HG03521 (cell line): ENCODE results near the gene PRDM16.

Experiments
- ATAC-seq: cut with Tn5 transposase; IDR thresholded peaks from one replicate; pipeline ENCODE4 v1.9.1; 2021; ENCODE audit warnings: mild to moderate bottlenecking, moderate library complexity; ENCODE audit not compliant: unreplicated experiment

Gene PRDM16

DNA sequence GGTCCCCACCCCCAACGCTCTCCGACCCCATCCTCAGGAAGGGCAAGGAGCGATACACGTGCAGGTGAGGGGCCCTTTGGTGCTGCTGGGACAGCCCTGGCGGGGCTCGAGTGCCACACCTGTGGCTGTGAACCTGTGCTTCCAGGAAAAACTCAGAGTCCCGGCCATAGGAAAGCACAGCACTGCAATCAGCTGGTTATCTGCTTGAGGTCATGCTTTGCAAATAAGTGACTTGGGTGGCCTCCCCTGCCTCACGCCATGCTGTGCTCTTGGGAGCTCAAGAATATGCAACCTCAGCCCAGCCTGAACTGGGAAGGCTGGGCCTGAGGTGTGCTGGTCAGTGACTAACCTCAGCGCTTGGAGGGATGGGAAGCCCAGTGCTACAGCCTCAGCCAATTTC is 348.9 kb downstream of the PRDM16 start:
- no peak for ATAC-seq

DNA sequence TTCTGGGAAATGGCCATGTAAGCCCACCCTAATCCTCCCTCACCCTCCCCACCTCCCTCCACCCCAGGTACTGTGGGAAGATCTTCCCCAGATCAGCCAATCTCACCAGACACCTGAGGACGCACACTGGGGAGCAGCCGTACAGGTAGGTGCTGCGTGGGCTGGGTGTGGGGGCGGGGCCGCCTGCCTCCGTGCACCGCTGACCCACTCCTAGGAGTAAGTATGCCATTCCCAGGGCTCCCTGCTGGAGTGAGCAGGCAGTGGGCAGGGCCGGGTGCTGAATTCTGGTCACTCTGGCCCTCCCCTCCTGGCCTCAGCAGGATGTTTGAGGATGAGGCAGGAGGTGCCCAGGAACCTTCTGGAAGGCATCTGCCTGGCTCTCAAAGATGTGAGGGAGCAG is 349.6 kb downstream of the PRDM16 start:
- no peak for ATAC-seq

DNA sequence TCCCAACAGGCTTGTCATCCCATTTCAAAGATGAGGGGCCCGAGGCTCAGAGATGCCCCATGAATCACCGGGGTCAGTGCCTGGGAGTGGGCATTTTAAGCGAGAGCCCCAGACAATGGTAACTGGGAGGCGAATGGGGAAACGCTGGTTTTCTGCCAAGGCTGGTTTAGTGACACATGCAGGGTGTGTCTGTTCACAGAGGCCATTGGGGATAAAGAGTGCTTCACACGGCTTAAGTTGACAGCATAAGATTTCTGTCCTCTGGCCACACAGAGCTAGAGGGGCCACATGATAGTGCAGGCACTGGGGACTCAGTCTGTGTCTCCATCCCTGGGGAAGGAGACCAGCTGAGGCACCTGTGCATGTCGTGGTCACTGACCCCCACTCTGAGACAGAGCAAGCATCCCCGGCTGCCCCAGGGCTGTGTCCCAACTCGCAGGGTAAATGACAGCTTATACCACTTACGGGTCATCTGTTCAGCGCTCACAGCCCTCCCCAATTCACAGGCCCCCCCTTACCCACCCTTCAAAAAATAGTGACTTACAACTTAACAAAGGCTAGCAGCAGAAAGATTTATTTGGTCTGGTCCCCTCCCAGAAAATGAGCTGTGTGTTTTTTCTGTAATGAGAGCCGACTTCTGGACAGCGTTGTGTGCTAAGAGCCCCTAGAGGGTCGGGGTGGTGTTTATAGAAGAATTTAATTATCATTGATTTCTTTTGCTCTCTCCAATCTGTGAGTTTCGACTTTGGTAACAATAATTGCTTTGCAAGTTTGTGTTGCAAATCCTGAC is 350.6 kb downstream of the PRDM16 start:
- ATAC-seq, result no peak

DNA sequence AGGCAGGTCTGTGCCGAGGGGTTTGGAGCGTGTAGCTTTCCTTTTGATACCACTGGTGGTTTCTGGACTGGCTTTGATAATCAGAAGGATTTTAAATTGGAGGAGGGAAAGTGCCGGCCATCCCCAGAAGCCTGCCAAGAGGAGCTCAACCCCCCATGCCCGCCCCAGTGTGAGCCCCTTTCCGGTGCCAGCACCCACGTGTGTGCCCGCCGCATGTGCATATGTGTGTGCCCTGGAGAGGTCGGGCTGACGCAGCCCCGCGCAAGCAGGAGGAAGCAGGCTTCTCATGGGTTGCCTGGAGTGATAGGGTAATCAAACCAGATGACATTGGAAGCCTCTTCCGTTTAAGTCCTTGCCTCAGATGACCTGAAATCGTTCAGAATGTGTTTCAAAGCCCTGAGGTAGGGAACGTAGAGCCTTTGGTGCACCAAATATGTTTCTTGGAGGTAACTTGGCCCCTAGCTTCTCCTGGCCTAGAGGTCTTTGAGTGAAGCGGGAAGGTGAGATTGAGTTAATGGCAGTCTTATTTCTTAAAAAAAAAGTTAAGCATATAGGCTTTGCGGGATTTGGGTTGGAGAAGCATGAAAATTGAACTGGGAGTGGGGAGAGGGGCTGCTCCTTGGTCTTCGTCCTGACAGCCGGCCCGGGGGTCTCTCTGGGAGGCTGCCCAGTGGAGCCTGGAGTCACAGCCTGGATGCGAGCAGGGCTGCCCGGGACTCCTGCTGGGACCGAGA is 351.4 kb downstream of the PRDM16 start:
- ATAC-seq, result no peak

DNA sequence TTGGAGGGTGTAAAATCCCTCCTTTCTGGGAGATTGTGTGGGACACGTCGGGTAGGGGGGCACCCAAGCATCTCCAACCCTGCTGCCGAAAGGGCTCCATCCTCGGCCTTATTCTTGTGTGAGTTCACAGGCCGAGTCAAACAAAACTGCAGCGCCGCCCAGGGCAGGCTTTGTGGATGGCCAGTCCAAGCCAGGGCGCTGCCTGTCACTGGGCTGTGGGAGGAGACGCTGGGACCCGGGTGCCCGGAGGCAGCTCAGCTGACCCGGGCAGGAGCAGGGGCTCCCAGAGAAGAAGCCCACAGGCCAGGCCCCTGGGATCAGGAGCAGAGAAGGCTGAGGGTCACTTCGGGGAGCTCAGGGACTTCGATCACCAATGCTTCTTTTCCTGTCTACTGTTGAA is 353.6 kb downstream of the PRDM16 start:
- ATAC-seq, result no peak

DNA sequence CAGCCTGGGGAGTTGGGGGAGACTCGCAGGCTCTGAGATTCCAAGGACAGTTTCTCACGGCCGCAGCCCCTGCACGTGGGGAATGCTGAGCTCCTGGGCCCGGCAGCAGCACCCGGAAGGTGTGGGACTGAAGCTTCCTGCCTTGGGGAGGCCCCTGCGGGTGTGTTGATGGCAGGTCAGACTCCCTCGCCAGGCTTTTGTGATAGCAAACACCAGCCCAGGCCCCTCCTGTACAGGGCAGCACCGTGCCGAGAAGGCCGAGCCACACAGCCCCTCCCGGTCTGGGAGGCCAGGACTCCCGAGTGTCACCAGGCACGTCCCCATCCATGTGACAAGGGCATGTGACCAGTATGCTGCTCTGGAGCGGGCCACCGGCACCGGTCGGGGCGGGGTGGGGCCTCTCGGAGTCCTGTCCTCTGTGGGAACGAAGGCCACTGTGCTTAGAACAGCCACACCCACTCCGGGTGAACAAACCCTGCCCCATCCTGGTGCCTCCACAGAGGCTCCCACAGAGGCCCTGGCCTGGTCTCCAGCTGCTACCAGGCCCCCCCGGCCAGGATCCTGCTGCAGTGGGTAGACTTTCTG is 354.3 kb downstream of the PRDM16 start:
- ATAC-seq, result no peak

DNA sequence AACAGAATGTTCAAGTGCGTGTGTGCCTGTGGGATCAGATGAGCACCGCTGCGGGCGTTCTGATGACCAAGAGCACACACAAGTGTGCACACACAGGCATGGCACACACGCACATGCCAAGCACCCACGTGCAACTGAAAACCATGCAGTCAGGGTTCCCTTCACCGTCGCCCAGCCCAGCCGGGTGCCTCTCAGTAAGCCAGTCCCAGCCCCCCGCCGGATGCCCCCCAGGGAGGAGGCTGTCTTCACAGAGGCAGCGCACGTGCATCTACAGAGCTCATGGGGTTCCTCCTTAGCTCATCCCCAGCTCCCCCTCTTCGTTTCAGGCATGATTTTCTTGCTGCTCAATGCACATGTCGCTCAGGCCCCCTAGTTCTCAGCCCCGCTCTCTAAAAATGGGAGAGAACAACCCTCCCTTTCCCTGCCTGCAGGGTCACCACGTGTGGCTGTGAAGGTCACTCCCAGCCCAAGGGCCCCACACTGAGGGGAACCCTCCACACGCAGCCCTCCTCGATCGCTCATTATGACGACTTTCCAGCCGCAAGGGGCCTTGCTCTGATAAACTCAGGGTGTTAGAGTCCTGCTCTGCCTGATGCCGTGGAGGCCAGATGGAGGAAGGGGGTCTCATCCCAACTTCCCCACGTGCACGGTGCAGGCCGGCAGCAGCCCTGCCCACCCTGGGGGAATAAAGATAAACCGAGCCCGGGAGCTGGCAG is 355.1 kb downstream of the PRDM16 start:
- no peak for ATAC-seq

DNA sequence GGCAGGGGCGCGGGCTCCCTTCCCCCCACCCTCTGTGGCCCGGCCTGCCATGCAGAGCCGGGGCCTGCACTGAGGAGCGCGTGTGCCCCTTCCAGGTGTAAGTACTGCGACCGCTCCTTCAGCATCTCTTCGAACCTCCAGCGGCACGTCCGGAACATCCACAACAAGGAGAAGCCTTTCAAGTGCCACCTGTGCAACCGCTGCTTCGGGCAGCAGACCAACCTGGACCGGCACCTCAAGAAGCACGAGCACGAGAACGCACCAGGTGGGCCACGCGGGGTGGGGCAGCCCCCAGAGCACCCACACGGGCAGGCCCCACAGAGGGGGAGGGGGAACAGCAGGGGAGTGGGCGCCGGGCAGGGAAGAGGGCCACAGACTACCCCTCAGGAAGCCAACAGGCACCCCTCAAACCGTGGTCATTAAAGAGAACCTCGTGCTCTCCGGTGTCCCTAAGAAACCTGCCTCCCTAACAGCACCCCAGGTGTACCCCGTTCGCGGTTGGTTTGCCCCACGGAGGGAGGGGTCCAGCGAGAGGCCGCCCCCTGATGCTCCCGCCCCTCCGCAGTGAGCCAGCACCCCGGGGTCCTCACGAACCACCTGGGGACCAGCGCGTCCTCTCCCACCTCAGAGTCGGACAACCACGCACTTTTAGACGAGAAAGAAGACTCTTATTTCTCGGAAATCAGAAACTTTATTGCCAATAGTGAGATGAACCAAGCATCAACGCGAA is 356.6 kb downstream of the PRDM16 start:
- ATAC-seq, result no peak

DNA sequence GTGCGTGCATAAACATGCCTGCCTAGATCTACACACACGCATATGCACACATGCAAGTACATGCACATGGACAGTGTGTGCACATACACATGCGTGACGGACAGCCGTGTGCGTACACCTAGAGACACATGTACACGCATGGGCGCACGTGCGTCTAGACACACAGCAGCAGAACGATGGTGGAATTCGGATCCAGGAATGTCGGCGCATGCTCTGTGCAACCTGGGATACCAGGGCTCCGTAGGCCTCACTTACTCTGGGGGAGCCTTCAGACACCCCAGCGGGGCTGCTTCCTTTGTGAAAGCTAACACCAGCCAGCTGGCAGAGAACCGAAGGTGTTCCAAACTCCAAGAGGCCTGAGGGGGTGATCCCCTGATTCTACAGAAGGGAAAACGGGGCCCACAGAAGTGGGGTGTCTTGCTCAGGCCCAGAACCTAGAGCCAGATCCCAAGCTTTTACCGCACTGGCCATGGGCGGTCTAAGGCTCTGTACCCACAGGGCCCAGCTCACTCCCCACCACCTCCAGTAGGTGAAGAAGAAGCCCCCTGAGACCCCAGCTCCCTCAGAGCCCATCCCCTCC is 358.0 kb downstream of the PRDM16 start:
- no peak for ATAC-seq

DNA sequence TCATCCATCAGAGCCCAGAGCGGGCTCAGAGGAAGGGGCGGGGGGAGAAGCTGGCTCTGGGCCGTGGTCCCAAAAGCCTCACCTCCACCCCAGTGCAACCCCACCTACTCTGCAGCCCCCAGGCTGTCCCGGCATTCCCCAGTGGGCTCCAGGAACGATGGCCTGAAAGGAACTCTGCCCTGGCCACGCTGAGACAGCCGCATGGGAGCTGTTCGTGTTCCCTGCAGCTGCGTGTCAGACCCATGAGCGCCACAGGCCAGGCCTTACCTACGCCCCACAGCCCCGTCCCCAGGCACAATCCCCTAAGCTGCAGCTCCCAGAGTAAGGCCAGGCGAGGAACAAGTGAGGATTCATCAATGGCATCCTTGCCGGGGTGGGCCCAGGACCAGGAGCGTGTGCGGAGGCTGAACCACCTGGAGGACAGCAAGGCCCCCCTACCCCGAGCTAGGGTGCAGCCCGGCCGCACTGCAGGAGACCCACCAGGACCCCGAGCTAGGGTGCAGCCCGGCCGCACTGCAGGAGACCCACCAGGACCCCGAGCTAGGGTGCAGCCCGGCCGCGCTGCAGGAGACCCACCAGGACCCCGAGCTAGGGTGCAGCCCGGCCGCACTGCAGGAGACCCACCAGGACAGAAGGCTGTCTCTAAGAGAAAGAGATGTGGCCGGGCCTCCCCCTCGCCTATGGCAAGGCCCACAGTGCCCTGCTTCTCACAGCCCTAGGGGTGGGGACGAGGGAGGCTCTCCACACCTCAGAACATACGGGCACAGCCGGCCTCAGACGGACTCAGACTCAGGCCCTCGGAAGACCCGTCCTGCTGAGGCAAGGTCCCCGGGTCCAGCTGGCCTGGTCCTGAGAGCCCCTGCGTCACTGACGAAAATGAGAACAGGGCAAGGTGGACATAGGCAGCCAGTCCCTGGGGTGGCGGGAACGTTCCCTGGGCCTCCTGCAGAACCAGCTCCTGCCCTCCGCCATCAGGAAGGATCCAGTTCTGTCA is 359.0 kb downstream of the PRDM16 start:
- no peak for ATAC-seq

DNA sequence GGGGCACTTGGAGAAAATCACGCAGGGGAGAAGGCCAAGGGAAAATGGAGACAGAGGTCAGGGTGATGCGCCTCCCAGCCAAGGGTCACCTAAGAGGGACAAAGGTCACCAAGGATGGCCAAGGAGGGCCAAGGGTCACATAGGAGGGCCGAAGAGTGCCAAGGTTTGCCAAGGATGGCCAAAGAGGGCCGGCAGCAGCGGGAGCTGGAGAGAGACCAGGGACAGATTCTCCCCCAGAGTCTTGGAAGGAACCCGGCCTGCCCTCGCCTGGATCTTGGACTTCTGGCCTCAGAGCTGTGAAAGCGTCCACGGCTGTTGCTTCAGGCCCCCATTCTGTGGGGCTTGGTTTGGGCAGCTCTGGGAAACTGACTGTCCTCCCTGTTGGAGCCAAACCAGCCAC is 359.9 kb downstream of the PRDM16 start:
- no peak for ATAC-seq

DNA sequence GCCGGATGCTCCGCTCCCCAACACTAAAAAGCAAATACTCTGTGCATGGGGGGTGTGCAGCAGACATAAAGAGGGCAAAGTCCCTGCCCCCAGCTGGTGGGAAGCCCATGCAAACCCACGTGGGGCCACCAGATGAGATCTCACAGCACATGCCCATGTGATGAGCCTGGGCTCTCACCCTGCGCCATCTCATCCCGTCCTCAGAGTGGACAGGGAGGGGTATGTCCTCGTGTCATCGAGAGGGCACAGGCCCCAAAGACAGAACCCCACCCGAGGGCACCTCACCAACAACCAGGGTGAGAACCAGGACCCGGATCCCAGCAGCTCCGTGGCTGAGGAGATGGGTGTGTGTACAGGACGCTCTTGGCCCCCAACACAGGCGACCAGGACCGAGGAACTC is 360.3 kb downstream of the PRDM16 start:
- no peak for ATAC-seq

DNA sequence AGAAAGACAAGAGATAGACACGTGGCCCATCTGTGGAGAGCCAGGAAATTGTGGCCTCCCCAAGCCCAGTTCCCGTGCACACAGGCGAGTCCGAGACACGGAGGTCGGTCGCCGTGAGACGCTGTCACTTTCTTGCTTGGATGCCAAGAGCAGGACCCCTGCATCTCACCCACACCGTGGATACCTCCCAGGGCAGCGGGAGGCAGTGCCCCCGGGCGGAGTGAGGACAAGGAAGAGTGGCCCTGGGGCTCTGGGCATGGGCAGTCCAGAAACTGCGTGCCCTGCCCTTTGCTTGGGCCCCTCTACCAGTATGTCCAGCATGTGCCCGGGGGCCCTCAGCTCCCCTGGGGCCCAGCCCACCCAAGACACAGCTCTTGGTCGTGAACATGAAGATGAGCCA is 360.8 kb downstream of the PRDM16 start:
- ATAC-seq, result no peak

DNA sequence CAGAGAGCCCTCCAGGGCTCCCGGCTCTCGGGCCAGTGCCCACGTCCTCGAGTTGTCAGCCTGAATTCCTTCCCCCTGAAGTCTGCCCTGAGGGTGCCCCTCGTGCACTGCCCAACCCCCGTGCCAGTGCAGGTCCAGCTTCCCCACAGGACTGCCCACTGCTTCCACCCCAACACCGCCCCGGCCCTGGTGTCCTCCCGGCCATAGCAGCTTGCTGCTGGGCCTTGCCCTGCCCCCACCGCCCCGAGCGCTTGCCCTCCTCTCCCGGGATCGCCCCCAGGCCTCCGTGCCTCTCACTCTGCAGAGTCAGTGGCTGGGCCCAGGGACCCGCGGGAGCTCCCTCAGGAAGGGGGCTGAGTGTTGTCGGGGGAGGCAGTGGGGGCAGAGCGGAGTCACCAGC is 361.4 kb downstream of the PRDM16 start:
- no peak for ATAC-seq

DNA sequence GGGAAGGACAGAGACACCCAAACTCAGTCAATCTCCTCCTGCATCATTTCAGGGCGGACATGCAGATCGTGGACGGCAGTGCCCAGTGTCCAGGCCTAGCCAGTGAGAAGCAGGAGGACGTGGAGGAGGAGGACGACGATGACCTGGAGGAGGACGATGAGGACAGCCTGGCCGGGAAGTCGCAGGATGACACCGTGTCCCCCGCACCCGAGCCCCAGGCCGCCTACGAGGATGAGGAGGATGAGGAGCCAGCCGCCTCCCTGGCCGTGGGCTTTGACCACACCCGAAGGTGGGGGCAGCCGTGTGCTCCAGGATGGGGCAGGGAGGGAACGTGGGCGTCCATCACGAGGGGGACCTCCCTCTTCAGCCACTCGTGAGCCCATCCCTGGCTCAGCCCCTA is 361.8 kb downstream of the PRDM16 start:
- no peak for ATAC-seq

DNA sequence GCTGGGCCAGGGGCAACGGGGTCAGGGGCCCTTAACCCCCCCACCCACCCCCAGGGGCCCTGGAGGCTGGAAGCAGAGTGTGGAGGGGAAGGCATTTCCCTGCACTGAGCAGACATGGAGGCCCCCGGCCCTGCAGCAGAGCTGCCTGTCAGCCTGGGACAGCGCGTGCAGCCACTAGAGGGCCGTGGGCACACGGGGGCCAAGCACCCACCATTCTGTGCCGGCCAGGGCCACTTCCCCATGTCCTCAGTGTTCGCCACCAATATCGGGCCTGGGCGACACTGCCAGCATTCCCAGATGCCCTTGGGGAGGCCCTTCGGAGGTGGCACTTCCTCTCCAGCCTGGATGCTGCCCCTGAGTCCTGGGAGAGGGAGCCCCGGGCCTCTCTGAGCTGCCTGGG is 362.3 kb downstream of the PRDM16 start:
- no peak for ATAC-seq

DNA sequence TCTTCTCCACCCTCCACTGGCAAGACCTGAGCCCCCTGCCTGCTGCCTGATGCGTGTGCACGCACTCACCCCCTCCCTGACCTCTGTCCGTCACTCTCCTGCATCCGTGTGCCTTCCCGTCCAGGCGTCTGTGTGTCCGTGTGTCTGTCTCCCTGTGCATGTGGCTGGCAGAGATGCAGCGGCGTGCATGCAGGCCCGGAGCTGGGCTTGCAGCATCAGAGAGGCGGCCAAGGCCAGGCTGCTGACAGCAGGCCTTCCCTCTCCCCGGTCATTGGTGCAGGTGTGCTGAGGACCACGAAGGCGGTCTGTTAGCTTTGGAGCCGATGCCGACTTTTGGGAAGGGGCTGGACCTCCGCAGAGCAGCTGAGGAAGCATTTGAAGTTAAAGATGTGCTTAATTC is 362.7 kb downstream of the PRDM16 start:
- no peak for ATAC-seq

DNA sequence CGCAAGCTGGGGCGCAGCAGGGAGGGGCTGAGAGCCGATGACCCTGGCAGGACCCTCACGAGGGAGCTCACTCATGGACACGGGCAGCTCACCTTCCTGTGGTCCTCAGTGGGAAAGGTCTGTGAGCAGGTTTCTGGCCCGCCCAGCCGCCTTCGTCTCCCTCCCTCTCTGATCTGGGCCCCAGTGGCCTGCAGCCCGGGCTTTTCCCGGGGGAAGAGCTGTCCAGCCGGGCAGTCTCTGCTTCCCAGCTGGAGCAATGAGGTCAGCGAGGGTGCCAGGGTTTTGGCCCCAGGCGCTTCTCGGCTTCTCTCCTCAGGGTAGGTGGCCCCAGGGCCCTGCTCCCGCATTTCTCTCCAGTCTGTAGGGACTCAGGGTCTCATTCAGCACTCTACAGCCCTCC is 363.3 kb downstream of the PRDM16 start:
- no peak for ATAC-seq

DNA sequence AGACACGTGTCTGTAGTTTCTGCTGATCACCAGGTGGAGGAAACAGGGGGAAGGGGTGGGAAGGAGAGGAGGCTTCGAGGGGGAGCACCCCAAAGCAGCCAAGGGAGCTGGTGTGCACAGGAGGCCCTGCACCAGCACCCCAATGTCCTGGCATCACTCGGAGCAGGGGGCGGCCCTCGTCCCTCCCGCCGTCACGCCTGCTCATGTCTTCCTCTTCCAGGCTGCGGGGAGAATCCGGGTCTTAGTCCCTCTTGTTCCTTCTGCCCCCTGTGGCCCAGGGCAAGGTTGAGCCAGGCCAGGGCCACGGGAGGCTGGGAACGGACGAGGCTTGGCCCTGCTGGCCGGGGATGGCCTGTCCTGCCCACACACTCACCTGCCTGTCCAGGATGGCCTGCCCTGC is 364.1 kb downstream of the PRDM16 start:
- ATAC-seq, result no peak
